HG03280 (cell line): ENCODE results near the gene NAT9.
A peak's percentile ranks its signal among the peaks of the same experiment; 100 is the strongest.

ENCODE experiments used
- ATAC-seq: cut with Tn5 transposase; IDR thresholded peaks from one replicate; pipeline ENCODE4 v1.9.1; 2021; ENCODE audit warnings: mild to moderate bottlenecking, moderate library complexity; ENCODE audit not compliant: unreplicated experiment

Gene NAT9, protein sequence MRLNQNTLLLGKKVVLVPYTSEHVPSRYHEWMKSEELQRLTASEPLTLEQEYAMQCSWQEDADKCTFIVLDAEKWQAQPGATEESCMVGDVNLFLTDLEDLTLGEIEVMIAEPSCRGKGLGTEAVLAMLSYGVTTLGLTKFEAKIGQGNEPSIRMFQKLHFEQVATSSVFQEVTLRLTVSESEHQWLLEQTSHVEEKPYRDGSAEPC

DNA sequence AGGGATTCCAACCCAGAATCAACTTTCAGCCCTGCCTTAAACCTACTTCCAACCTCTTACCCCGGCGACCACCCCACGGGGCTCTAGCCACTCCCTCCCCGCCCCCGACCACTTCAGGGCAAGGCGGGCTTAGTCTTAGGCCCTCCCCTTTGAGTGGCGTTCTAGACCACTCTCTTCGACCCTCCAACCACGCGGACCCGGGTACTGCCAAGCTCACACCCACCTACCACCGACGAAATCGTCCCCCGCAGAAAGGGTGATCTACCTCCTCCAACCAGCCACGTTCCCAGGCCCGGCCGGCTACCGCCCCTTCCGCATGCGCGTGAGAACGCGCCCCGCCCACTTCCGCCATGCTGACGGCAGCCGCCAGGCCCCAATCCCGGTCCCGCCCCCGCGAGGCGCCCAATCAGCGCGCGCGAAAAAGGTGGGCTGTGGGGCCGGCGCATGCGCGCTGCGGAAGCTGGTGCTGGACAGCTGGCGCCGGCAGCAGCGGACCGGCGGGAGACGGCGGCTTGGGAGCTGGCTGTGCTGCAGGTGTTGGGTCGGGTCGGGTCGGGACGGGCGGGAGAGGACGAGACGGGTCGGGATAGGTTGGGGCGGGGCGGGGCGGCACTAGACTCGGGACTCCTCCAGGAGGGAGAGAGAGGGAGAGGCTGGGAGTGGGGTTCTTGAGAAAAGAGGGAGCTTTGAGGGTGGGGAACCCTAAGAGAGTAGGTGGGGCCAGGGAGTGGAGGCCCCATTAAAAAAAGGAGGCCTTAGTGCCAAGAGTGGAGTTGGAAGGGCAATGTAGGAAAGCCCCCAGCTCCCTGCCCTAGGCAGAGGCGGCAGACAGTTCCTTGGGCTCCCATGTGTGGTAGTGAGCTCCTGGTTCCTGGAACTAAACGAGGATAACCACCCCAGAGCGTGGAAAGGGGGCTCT, at the start of gene NAT9:
Gene NAT9, minus strand, starts transcription at position 302 of the 919 bp plus-strand sequence. CDS start 647 bp downstream, outside the sequence.
- peak; percentile 86 for ATAC-seq

DNA sequence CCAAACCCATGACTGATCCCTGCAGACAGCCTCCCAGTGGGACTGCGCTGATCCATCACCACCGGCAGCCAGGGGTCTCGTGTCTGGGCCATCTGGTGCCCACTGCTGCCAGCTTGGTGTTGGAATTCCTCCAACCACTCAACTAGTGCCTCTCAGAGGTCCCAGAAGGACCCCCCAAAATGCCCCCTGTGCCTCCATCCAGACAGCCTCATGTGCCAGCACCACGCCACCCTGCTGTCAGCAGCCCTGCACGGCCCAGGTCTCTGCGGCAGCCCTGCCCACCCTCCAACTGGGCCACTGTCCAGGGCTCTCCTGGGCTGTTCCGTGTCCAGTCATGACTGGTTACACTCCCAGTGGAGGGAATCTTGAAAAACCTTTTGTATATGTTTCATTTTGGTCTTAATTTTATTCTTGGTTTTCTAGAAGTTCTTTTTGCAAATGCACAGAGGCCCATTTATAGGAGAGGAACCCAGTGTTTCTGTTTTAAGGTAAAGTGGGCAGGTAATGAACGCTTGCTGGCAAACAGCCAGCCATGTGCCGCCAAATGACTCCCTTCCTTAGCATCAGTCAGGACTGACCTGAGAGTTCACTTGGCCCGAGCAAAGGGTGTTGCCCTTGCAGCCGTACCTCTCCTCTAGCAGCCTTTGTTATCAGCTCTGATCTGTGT, 48.9 kb upstream of the NAT9 start:
- ATAC-seq = no peak

DNA sequence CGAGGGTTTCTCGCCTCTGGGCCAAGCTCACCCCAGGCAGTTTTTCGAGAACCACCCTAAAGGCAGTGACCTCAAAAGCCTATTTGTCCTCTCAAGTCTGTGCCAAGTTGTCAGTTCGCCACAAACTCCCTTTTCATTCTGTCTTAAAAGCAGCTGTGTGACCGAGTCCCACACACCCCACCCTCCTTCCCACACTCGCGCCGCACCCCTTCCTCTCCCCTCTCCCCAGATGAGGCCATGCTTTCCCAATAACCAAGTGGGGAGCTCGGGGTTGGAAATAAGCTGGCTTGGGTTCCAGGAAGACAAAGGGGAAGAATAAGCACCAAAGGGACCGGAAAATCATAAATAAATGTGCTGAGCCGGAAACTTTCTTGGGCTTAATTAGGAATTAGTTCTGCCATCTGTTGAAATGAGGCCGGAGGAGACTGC, 46.8 kb upstream of the NAT9 start:
- ATAC-seq = no peak

DNA sequence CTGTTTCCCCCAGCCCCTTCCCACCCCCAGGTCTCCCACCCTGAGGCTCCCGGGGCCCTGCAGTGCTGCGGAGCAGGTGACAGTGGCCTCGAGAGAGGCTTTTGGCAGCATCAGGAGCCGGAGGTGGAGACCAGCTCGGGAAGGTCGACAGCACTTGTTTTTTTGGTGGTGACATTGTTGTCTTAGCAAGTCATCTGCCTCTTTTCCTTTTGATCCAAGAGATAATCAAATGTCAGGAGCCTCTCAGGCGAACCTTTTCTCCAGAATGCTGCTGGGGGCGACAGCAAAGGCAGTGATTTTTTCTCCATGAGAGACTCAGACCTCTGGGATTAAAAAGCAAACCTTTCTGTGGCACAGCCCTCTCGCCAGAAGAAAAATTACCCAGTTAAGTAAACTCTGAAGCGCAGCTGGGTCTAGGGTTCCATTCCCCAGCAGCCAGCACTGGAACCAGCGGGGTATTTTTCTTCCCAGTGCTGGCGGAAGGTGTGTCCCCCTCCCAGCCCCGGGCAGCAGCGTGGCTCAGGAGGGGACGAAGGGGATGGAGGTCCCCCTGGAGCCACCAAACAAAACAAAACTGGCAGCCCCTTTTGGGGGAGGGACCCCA, 46.3 kb upstream of the NAT9 start:
- ATAC-seq = no peak

DNA sequence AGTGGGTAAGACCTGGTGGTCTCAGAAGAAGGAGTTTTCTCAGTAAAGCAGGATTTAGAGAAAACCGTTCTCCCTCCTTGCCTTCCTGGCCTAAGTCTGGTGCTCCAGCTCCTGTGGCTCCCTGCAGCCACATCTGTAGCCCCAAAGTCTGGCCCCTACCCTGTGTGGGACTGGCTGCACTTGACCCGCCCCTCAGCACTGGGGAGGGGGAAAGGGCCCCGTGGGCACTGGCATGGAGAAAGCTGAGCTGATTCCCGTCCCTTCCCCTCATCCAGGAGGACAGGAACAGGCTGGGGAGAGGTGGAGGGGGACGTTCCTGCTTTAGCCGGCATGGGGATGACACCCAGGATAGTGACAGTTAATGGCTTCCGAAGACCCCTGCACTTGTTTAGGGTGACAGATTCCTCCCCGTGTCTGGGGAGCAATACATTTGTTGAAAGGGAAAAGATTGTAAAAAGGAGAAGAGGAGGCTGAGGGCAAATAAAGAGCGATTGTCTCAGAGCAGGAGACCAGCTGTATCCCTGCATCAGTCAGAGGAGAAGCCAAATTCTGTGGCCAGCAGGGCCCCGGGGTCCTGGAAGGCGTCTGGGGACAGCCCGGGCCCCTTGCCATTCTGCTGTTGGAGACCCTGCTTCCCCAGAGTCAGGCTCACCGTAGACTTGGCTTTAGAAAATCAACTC, 45.6 kb upstream of the NAT9 start:
- ATAC-seq = no peak

DNA sequence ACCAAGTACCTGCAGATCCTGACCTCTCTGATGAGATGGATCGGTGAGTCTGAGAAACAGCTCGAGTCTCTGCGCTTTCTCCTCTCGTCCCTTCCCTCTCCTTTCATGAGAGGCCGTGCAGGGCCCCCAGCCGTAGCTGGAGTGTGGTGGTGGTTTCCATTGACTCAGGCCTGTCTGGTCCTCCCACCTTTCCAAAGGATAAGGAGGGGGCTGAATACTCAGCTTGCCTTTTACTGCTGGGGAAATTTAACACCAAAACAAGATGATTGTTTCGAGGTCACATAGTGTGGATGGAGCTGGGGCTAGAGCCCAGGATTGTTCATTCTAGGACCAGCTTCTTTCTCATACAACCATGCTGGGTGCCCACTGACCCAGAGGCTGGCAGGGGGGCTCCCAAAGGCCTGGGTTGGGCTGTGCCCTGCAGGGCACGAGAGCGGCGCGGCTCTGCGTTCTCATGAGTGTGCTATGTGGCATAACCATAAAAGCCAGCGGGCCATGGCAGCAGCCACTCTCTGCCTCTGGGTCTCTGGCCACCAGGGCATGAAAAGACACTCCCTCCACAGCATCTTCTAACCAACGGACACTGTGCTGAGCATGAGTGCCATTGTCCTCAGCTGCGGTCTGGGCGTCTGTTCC, 43.8 kb upstream of the NAT9 start:
- ATAC-seq = no peak

DNA sequence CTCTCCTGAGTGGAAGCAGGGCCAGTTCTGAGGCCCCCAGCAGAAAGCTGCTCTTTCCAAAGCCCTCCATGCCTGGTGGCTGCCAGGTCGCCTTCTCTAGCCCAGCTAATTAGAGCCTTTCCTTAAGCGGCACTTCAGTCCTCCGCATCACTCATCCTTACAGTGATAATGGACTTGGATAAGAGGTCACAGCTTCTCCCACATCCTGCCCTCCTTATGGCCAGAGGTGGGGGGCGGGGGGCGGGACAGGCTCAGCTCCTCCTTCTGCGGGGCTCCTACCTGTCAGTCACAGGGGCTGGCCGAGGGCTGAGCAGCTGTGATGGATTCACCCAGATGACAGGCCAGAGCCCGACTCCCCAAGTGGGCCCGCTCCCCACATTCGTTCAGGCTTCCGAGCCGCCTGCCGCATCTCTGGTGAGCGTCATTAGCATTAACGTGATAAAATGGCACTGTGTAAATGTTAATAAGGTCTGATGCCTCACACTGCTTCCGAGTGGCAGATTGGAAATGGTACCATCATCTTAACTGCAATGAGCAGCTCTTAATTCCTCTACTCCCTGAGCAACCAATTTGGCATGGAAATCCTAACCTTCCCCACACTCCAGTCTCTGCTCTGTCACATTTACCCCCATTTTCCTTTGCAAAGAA, 42.3 kb upstream of the NAT9 start:
- ATAC-seq = no peak

DNA sequence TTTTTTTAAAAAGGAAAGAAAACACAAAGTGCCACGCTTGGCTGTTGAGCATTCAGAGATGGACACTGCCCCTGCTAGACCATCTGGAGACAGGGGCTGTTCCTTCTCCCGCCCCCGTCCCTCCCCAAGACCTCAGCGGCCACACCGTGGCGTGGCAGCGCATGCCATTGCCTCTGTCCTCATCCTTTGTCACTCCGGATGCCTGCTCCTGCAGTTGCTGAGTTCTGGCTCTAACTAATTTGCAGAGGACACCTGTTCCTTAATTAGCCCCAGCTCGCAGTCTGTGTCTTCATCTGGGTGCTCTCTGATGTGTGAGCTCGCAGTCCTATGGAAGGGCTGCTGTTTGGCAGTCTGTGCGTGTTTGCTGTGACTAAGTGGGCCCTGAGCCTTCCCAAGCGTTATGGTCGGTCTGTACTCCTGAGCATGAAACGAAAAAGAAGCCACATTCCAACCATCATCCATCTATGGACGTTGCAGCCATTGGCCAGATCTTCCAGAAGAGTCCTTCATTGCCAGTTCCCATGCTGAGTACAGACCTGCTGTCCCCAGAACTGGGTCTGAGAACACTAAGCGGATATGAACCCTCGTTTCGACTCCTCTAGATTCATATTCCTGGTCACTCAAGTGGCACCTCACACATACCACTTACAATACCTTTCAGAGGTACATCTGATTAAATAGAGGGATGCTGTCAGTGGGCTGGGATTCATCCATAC, 40.9 kb upstream of the NAT9 start:
- ATAC-seq = no peak

DNA sequence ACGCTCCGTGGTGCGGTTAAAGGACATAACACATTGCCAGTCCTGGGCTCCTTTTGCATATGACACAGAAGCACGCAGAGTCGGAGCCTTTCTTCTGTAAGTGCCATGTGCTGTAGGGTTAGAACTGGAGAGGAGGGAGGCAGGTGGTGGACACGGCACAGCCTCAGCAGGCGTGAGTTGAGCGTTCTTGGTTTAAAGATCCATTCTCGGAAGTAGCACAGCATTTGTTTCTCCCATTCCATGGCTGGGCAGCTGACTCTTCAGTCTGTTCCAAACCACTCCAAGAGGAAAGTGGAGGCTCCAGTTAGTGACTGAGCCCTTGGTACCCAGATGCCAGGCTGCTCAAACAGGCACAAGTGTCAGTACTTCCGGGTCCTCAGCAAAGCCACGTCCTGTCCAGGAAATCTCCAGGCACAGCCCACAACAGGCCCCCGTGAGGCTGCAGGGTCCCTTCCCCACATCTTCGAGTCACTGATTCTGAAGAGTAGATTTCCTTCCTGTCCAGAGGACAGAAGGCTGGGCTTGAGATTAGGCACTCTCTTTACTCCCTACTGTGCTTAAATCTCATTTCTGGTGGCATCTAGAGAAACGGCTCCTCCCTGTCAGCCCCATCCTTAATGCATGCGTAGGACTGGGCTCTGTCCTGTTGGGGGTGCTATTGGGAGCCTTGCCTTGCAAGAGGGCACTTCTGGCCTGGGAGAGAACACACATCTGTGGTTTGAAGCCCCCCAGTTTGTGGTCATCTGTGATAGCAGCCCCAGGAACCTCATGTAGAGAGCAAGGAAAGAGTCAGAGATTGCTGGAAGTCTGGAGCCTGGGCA, 39.6 kb upstream of the NAT9 start:
- no peak for ATAC-seq

DNA sequence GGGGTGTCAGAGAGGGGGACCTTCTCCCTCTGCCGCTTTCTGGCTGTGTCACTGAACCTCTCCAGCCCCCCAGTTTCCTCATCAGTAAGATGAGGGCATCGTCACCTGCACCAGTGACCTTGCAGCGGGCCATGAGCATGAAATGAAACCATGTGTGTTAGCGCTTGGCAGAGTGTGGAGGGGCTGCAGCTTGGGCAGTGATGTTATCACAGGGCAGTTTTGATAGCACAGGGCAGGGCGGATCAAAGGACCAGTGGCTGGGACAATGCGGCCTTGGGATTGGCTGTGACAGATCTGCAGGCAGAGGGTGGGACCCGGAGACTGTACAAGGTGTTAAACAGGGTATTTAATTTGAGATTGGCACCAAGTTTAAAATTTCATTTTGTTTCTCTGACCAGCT, 38.9 kb upstream of the NAT9 start:
- ATAC-seq = no peak

DNA sequence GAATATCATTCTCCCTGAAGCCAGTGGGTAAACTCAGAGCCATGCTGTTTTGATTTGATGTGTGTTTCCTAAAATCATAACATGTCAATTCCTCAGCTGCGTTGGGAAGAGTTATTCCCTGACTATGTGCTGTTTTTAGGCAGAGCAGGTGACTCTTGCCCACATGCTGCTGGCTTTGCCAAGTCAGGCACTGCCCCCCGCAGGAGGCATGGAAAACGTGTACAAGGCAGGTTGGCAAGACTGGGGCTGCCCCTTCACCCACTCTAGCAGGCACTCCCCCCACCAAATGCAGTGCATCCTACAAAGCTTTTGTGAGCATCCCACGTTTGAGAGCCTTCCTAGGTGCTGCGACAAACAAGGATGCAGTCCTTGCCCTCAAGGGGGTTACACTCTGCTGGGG, 38.3 kb upstream of the NAT9 start:
- ATAC-seq = no peak

DNA sequence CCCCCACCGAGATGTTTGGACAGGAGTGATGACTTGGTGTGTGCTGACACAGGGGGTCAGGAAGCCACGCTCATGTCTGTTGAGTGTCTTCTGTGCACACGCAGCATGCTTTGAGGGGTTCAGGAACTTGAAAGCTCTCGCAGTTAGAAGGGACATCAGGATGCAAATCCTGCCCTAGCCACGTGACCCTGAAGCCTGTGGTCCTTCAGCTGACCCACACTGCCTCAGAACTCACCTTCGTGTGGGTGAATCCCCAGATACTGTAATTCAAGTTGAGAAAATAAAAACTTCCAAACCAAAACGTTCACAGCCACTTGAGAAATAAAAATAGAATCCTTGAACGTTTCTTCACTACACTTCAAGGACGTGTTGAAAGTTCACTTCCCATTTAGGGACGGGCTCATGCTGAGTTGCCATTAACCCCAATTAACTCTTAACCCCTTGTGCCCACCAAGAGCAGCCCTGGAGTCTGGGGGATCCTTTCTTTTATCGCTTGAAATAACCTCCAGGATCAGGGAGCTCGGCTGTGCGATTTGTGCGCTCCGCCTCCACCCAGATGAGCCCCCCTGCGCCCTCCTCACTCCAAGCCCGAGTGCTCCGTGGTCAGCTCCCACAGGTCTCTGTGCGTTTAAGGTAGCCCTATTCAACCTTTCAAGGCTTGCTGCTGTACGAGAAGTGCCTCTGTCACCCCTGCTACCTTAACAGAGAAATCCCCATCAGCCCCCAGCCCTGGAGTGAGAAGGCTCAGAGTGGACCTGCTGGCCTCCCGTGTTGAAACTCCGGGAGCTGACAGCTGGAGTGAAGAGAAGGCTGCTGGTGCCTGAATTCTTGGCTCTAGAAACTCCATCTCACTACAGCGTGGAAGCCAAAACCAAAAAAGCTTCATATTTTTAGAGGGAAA, 36.2 kb upstream of the NAT9 start:
- ATAC-seq = no peak

DNA sequence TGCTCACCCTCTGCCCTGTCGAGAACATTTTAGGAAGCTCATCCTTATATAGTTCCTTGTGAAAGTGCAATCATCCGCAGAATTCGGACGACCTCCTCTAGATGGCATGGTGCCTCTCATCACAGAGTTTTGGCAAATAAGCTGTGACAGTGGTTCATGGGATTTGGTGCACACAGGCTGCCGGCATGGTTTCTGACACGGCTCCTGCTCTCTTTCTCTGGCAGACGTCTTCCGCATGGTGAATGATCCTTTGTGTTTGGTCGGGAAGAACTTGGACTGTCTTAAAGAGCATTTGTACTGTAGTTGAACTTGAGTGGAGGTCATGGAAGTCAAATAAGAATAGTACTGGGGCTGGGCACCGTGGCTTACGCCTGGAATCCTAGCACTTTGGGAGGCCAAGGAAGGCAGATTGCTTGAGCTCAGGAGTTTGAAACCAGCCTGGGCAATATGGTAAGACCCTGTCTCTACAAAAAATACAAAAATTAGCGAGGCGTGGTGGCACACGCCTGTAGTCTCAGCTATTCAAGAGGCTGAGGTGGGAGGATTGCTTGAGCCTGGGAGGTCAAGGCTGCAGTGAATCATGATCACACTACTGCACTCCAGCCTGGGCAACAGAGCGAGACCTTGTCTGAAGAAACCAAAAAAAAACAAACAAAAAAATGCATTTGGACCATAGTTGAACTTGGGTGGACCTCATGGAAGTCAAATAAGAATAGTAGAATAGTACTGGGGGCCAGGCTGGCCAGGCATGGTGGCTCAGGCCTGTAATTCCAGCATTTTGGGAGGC, 34.7 kb upstream of the NAT9 start:
- no peak for ATAC-seq

DNA sequence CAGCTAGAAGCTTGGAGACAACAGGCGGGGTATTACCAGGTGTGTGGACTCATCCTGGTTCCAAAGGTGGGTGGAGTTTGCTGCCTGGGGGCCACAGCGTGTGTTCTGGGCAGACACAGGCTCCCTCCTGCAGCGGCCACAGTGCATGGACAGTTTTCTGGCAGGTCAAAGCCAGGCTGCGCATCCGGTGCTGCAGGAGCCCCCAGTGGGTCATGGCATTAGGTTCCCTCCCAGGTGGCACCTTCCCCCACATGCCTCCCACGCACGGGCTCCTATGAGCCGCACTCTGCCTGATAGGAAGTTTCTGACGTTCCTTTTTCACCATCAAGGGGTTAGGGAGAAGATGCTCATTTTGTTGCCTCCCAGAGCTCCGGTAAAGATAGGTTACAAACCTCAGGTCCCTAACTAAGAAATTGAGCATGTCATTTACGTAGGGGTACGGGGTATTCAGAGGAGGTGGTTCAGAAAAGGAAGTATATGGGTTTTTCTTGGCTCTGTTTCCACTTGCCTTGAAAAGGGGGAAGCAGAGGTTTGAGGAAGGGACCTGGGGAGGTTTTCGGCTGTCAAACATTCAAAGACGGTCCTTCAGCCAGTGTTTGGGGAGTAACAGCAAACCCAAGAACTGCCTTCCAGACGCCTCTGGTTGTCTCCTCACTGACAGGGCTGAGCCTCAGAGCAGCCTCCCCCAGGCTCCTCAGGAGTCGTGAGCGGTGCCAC, 32.7 kb upstream of the NAT9 start:
- ATAC-seq = no peak

DNA sequence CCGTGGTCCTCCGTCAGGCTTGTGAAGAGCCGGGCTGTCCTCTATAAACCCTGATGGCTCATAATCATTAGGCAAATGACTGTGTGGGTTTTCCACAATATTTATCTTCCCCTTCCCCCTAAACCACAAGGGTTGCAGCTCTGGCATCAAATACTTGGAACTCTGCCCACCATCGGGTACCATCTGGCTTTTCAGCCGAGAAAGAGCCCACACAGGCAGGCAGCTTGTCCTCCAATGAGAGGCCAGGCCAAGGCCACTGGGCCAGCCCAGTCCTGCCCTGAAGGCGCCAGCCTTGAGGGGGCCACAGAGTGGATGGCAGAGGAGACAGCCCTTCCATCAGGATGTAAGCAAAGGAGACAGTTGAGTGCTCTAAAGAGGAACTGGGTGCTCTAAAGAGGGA, 31.8 kb upstream of the NAT9 start:
- no peak for ATAC-seq

DNA sequence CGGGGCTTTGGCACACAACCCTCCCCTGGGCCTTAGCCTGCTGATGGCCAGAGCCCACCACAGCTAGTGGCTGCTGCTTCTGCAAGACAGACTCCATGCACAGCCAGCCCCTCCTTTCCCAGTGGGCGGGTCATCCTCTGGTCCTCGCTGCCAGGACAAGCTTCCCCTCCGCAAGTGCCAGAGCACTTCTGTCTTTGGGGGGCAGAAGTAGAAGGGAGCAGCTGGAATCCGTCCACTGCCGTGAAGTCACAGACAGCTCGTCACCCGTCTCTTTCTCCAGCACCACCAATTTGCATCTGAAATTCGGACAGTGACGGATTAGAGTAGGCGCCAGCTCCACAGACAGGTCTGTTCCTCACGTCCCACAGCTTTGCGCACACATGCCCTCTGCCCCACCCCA, 31.3 kb upstream of the NAT9 start:
- ATAC-seq = no peak
